GM18858 (cell line): ENCODE measurements around the gene NOC4L.

Experiments
- ATAC-seq: cut with Tn5 transposase; IDR thresholded peaks from one replicate; pipeline ENCODE4 v1.9.1; 2021; ENCODE audit not compliant: unreplicated experiment

The NOC4L gene

DNA sequence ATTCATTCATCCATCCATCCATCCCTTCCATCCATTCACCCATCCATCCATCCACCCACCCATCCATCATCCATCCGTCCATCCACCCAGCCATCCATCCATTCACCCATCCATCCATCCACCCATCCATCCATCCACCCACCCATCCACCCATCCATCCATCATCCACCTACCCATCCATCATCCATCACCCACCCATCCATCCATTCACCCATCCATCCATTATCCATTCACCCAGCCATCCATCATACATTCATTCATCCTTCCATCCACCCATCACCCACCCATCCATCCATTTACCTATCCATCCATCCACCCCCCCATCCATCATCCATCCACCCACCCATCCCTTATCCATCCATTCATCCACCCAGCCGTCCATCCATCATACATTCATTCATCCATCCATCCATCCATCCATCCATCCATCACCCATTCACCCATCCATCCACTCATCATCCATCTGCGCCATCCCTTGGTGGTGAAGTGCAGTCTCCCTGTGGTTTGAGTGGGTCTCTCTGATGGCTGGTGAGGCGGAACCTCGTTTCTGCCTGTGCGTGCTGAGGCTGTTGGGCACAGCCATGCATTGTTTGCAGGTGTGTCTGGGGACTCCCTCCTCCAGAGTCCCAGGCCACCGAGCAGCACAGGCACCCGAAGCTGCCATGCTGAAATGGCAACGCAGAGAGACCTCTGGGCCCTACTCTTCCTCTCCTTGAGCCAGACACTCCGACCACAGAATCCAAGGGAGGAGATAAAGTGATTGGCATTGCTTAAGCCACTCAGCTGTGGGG, 22.7 kb downstream of the NOC4L start:
- ATAC-seq: no peak

- ATAC-seq: no peak
These were observed 23.5 kb downstream of the NOC4L start for GRCh38 chr12:132167611-132168310.

DNA sequence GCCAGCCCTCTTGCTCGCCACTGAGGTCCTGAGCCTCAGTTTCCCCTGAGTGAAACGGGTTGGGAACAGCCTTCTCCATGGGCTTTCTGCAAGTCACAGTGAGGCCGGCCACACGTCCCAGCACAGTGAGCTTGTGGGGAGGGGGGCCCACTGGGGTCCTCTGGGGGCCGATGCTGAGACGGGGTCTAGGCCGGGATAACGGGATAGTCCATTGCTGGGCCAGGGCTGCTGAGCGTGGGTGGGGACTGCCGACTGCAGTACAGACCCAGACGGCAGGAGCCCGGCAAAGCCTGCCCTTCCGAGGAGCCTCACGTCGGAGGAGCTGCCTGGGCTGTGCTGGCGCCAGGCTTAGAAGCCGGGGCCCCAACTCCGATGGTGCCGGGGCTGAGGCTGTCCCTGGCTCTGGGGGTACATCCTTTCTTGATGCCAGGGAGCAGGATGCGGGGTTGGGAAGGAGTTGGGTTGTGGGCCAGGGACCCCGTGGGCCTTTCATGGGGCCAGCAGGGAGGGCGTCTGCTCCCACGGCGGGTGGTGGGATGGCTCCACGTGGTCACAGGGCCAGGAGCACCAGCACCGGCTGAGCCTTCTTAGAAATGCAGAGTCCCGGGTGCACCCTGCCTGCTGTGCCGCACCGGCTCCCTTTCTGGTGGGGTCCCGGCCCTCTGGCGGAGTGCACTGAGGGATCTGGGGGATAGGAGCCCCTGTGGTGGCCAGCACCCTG, 24.2 kb downstream of the NOC4L start:
- ATAC-seq: no peak

DNA sequence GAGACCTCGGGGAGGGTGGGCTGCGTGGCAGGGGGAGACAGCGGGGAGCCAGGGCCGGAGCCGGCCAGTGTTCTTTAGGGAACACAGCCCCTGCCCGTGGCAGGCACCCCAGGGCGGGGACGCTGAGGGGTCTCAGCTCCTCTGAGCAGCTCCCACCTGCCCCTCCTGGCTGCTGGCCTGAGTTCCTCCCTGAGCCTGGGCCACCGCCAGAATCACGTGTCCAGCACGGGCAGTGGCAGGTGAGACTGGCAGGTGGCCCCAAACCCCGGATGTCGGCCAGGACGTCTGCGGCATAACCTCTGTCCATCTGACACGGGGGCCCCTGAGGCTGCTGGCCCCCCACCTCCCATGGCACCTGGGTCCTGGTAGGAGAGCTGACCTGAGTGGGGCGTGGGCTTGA, 25.1 kb downstream of the NOC4L start:
- ATAC-seq: no peak

DNA sequence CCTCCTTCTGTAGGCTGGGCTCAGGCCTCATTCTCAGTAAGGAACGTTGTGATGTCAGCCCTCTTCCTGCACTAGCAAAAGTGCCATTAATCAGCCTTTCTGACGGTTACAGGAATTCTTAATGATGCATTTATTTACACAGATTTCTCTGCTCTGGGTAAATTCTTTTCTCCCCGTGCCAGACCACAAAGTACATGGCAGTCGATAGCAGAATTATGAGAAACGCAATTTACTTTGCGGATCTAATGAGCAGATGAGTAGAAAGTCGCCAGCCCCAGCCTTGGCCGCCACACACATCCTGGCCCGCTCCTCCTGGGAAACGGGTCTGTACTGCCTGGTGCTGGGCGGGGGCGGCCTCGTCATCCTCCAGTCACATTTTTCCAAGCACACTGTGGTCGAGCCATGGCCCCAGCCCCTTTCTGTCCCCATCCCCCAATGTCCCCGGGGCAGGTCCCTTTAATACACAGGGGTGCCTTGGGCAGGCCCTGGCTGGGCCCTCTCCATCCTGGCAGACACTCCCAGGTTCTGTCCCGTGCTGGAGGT, 25.9 kb downstream of the NOC4L start:
- no peak for ATAC-seq

- no peak for ATAC-seq
These were observed 26.5 kb downstream of the NOC4L start for GRCh38 chr12:132170637-132171292.

DNA sequence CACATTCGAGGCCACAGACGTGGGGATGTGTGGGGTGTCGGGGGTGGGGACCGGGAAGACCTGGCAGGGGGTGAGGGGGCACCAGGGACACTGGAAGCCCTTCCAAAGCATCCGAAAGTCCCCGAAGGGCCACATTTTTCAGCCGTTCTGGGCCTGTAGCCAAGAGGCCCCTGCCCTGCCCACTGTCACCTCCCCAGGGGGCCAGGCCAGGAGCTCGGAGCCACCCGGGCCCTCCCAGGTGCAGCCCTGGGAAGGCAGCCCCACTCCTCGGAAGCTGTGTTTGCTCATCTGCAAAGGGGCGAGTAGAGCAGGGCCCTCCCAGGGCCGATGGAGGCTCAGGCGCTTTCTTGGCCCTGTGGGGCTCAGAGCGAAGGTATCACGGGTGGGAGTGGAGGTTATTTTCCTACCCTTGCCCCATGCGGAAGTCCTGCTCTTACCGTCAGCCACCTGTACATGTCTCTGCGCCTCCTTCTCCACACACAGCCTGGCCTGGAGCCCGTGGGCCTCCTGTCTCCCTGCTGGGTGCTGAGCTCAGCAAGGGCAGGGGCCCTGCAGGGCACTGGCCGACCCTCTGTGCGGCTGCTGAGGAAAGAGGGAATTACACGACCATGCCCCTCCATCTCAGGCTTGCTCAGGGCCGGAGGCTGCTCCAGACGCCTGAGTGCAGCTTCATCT, 27.2 kb downstream of the NOC4L start:
- no peak for ATAC-seq

DNA sequence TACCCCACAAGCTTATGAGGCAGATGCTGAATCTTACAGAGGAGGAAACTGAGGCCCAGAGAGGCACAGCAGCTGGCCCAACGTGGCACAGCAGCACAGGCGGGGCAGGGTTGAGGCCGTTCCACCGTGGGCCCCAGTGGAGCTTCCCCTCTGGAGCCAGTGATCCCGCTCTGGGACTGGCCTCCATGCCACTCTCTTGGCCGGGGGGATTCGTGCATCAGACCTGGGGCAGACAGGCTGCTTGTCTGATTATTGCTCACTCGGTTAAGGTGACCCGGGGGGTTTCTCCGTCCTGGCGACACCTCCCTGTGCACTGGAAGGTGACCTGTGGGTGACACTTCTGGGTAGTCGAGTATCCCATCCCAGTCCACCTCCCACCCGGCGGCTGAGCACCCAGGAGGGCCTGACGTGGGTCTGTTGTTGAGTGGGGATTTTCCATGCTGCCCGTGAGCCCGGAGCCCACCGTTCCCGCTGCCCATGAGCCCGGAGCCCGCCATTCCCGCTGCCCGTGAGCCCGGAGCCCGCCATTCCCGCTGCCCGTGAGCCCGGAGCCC, 27.8 kb downstream of the NOC4L start:
- ATAC-seq: no peak

DNA sequence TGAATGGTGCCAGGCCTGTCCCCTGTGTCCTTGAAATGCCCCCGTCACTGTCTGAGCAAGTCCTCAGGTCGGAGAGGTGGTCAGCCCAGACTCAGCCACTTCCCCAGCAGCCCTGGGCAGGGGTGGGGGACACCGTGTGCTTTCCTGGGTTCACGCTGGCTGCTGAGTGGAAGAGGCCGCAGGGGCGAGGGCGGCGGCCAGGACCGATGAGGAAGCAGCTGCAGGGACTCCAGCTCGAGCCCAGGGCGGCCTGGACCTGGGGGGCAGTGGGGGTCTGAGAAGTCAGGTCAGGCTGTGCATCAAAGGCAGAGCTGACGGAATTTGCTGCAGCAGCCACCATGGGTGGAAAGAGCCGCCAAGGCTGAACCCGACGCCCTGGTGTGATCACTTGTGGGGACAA, 28.4 kb downstream of the NOC4L start:
- ATAC-seq: no peak

- ATAC-seq: no peak
These were observed 29.1 kb downstream of the NOC4L start for GRCh38 chr12:132173135-132174014.

GRCh38 chr12:132174015-132174838, 30.0 kb downstream of the NOC4L start:
- no peak for ATAC-seq

GRCh38 chr12:132174839-132175490, 30.7 kb downstream of the NOC4L start:
- no peak for ATAC-seq

- no peak for ATAC-seq
These were observed 31.5 kb downstream of the NOC4L start for GRCh38 chr12:132175496-132176384.

GRCh38 chr12:132176385-132176919, 32.2 kb downstream of the NOC4L start:
- ATAC-seq: no peak

DNA sequence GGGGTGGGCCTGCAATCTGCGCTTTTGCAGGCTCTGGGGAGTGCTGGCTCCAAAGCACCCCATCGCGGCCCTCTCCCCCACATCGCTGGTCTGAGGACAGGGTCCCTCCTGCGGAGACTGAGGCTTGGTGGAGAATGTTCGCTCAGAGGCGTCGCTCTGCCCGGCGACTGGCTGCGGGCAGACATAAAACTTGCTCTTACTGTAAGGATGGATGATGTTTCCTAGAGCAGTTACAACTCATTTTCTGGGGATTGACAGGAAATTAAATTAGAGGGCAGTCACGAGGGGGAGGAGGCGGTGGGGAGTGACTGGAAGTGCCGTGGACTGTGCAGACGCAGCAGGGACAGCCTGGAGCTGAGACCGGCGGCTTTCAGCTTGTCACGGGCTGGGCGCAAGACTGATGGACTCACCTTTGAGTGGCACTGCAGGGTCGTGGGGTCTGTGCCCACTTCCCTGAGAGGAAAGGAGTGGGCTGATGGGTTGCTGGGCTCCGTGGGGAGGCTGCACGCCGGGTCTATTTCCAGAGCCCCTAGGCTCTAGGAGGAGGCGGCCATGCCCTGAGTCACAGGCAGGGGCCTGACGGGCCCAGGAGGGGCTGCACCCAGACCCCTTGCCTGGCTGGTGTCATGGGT, 32.8 kb downstream of the NOC4L start:
- no peak for ATAC-seq

DNA sequence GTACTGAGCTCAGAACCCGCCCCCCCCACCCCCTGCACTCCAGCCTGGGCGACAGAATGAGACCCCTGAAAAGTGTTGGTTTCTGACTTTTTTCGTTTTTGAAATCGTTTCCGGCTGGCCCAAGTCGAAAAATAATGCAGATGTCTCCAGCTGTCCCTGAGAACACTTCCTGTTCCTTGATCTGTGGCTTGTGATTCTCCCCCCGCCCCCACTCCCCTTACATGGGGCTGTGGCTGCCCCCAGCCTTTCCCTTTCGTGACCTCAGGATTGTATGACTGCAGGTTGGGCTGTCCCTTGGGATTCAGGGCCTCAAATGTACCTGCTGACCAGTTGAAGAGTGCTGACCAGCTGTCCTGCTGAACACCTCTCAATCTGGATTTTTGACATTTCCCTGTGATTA, 34.1 kb downstream of the NOC4L start:
- no peak for ATAC-seq
